GM12892 (cell line): ENCODE data around the gene CDKN2AIPNL.

ENCODE experiments used
- POLR2AphosphoS5 ChIP-seq: IDR thresholded peaks from 2 replicates; pipeline ENCODE4 v1.6.1; 2011; ENCODE audit warnings: low read depth, low read length, control low read depth
- TAF1 ChIP-seq: IDR thresholded peaks from 2 replicates; pipeline ENCODE4 v1.6.1; 2011; ENCODE audit warnings: low read depth, mild to moderate bottlenecking, control low read depth, low read length, borderline replicate concordance

DNA sequence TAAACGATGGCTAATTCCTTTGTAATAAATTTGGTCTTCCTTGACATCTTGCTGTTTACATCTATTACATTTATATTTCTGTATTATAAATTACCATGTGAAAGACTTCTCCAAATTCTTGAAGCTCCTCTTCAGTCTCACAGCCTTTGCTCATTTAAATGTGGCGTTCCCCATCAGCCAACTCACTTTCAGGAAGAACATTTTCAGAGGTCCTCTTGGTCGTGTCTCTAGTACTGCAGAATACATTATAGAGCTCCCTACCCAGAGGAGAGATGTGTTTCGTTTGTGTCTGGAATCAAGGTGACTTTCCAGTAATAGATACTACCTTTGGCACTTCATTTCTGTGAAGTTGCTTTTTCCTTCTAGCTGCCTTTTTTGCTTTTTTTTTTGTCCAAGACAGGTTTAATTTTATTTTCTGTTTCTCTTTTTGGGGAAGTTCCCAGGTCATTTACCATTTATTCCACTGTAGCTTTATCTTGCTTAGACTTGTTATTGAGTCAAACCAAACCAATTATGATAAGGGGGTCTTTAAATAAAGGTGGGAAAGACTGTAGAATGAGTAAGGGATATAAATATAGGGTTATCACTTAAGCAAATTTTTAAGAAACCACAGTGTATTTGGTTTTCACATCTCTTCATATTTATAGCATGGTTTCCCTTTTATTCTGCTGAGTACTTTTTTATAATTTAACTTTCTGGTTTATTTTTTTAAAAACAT, 27.5 kb downstream of the CDKN2AIPNL start:
- TF ChIP-seq TAF1 (no peak), POLR2AphosphoS5 (no peak)
